NCI-H1048 (cell line): Measurements from ENCODE around the gene NFKB1.
"Not testable (repeated sequence)": the region's sequence is repeated elsewhere in the genome, so short reads cannot be mapped to it uniquely, and the experiment has no call there.

Experiments used
- DNase-seq: peaks from one replicate; lab custom pipeline; 2025; lab: John Stamatoyannopoulos, UW

The NFKB1 gene

GRCh38 chr4:102500696-102501446 is at the start of gene NFKB1:
NFKB1 (plus strand) TSS chr4:102501359; CDS start chr4:102525519, 24,160 bp downstream.
- DNase-seq = no peak

GRCh38 chr4:102452854-102453253 is 48.3 kb upstream of the NFKB1 start:
- DNase-seq = no peak

- no peak for DNase-seq
Measured at GRCh38 chr4:102453827-102454226, 47.3 kb upstream of the NFKB1 start.

- DNase-seq = no peak
Measured at GRCh38 chr4:102454268-102454667, 46.9 kb upstream of the NFKB1 start.

- DNase-seq = no peak
Measured at GRCh38 chr4:102454981-102455685, 46.0 kb upstream of the NFKB1 start.

GRCh38 chr4:102455750-102456149 is 45.4 kb upstream of the NFKB1 start:
- DNase-seq = no peak

- no peak for DNase-seq
Measured at GRCh38 chr4:102466298-102466697, 34.9 kb upstream of the NFKB1 start.

GRCh38 chr4:102469806-102470205 is 31.4 kb upstream of the NFKB1 start:
- no peak for DNase-seq

- no peak for DNase-seq
Measured at GRCh38 chr4:102472441-102473013, 28.6 kb upstream of the NFKB1 start.

GRCh38 chr4:102473476-102473875 is 27.7 kb upstream of the NFKB1 start:
- no peak for DNase-seq

GRCh38 chr4:102474736-102475504 is 26.2 kb upstream of the NFKB1 start:
- no peak for DNase-seq

GRCh38 chr4:102477657-102478056 is 23.5 kb upstream of the NFKB1 start:
- DNase-seq = no peak

GRCh38 chr4:102478186-102478585 is 23.0 kb upstream of the NFKB1 start:
- no peak for DNase-seq

GRCh38 chr4:102479832-102480231 is 21.3 kb upstream of the NFKB1 start:
- DNase-seq = not testable (repeated sequence)

GRCh38 chr4:102483120-102483519 is 18.0 kb upstream of the NFKB1 start:
- no peak for DNase-seq

- DNase-seq = not testable (repeated sequence)
Measured at GRCh38 chr4:102483990-102484692, 17.0 kb upstream of the NFKB1 start.

- no peak for DNase-seq
Measured at GRCh38 chr4:102492531-102493241, 8.5 kb upstream of the NFKB1 start.

- no peak for DNase-seq
Measured at GRCh38 chr4:102493257-102493656, 7.9 kb upstream of the NFKB1 start.

GRCh38 chr4:102493794-102494193 is 7.4 kb upstream of the NFKB1 start:
- no peak for DNase-seq

GRCh38 chr4:102494603-102495002 is 6.6 kb upstream of the NFKB1 start:
- no peak for DNase-seq

- no peak for DNase-seq
Measured at GRCh38 chr4:102497986-102498385, 3.2 kb upstream of the NFKB1 start.
